Measurements from ENCODE around the gene FER1L5. TPM values are rescaled to one million over a fixed set of nuclear protein-coding genes. Genes with fewer than 3 reads are reported as not detected.

FER1L5 gene
- total and polyA plus RNA-seq, 2 experiments from 2014 or later: 0.18 to 0.76 TPM

GRCh38 chr2:96681540-96681939 is 39.0 kb downstream of the FER1L5 start:
- ATAC-seq: no peak
- H3K36me3 ChIP-seq (ENCODE audit: insufficient read depth): no peaks in the 10 kb centered on the region
- H3K9me3 Mint-ChIP-seq: no peaks in the 10 kb centered on the region

More at GRCh38 chr2:96681540-96681939, 39.0 kb downstream of the FER1L5 start:
- H3K27ac Mint-ChIP-seq: no peak overlapping the region
- Histone ChIP-seq H3K79me2 (replicated peaks; ENCODE audit: insufficient read depth) (no peaks in the 10 kb centered on the region), H3K9me2 (ENCODE audit: insufficient read depth) (no peaks in the 10 kb centered on the region), H3K4me2 (no peak overlapping the region), H4K20me1 (replicated peaks; ENCODE audit: insufficient read depth) (no peaks in the 10 kb centered on the region), H3K4me1 (ENCODE audit: insufficient read depth) (no peaks in the 10 kb centered on the region), H3F3A (replicated peaks; ENCODE audit: low read depth) (no peaks in the 10 kb centered on the region), H3K27me3 (ENCODE audit: insufficient read depth) (no peaks in the 10 kb centered on the region), H3K4me3 (no peak overlapping the region), H2AFZ (no peak overlapping the region), H3K27ac (ENCODE audit: low read depth) (no peak overlapping the region)
- peaks cover 4% of the 10 kb centered on the region for H3K27me3 Mint-ChIP-seq (ENCODE audit: insufficient read depth, low read depth, poor library complexity)
- DNase-seq (ENCODE audit: low spot score): no peak
- H3K4me1 Mint-ChIP-seq: peaks cover 11% of the 10 kb centered on the region
- no peaks in the 10 kb centered on the region for H3K36me3 Mint-ChIP-seq (ENCODE audit: low read depth)
- TF ChIP-seq STAT1 (IDR thresholded peaks at IDR 0.05; ENCODE audit: unreplicated experiment): no peak
- TF ChIP-seq REST (IDR thresholded peaks at IDR 0.05; ENCODE audit: unreplicated experiment): no peak
- TF ChIP-seq EZH2phosphoT487 (IDR thresholded peaks at IDR 0.05; ENCODE audit: unreplicated experiment): no peak
- no peak for TF ChIP-seq EZH2 (IDR thresholded peaks at IDR 0.05; ENCODE audit: low read depth, unreplicated experiment)
- TF ChIP-seq JUNB (IDR thresholded peaks at IDR 0.05; ENCODE audit: unreplicated experiment): no peak
- TF ChIP-seq NANOG (IDR thresholded peaks at IDR 0.05; ENCODE audit: borderline replicate concordance): no peak
- no peak for TF ChIP-seq POLR2AphosphoS5 (IDR thresholded peaks at IDR 0.05; ENCODE audit: low read depth)
- TF ChIP-seq ETS1 (IDR thresholded peaks at IDR 0.05): no peak
- no peak for TF ChIP-seq ZNF114 (CRISPR knock-in tag; IDR thresholded peaks at IDR 0.05)
- no peak for TF ChIP-seq ZNF331 (CRISPR knock-in tag; IDR thresholded peaks at IDR 0.05; ENCODE audit: low read depth)
- TF ChIP-seq CTCF (conservative IDR thresholded peaks at IDR 0.05; ENCODE audit: low read depth in 2 of 2): no peak
- no peak for TF ChIP-seq CREB1 (CRISPR knock-in tag; IDR thresholded peaks at IDR 0.05; ENCODE audit: low read depth)
- no peak for TF ChIP-seq ZNF462 (CRISPR knock-in tag; IDR thresholded peaks at IDR 0.05)
- H3K4me3 Mint-ChIP-seq: no peak overlapping the region
